ENCODE data around the gene ALOX5.

DNA sequence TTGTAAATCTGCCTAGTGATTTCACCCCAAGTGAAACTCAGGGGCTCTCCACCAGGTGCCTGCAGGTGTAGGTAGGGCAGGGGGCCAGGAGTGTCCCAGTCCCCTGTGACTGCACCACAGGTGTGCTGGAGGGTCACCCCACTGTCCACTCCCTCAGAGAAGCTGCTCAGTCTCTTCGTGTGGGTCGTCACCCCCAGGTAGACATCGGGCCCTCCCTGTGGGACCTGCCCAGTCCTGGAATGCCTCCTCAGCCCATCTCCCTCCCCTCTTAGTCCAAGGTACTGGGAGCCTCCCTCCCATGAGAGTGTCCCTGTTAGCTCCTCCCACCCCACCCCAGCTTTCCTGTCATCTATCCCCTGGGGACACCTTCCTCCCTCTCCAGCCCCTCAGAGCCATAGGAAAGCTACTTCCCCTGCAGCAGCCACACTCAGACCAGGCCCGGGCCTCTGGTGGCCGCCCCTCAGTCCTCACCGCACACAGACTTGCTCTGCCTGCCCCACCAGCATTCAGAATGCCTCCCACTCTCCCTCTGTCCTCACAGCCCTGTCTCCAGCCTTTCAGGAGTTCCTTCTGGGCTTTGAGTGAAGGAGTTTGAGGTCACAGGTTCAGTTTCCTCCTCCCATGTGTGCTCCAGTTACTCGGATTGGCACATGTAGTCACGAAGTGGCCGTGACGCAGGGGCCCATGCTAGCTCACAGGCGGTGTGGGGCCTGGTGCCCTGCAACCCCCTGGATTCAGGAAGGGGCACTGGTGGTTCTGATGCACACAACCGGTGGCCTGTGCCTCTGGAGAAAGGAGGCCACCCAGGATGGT, 5.1 kb downstream of the ALOX5 start:
- TF ChIP-seq, protein P1, sequence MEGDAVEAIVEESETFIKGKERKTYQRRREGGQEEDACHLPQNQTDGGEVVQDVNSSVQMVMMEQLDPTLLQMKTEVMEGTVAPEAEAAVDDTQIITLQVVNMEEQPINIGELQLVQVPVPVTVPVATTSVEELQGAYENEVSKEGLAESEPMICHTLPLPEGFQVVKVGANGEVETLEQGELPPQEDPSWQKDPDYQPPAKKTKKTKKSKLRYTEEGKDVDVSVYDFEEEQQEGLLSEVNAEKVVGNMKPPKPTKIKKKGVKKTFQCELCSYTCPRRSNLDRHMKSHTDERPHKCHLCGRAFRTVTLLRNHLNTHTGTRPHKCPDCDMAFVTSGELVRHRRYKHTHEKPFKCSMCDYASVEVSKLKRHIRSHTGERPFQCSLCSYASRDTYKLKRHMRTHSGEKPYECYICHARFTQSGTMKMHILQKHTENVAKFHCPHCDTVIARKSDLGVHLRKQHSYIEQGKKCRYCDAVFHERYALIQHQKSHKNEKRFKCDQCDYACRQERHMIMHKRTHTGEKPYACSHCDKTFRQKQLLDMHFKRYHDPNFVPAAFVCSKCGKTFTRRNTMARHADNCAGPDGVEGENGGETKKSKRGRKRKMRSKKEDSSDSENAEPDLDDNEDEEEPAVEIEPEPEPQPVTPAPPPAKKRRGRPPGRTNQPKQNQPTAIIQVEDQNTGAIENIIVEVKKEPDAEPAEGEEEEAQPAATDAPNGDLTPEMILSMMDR (IDR thresholded peaks at IDR 0.05) = no peak
- no peak for TF ChIP-seq POLR2A (IDR thresholded peaks at IDR 0.05)
